Fibroblast of gingiva (primary cell): ENCODE measurements around the gene SRRM1.
"Not testable (repeated sequence)": the region's sequence is repeated elsewhere in the genome, so short reads cannot be mapped to it uniquely, and the experiment has no call there.

Experiments used
- DNase-seq: peaks from one replicate; pipeline ENCODE4 v3.0.0-alpha.2; 2011; ENCODE audit warnings: low read depth

Gene SRRM1

GRCh38 chr1:24717887-24718650 lies 75.0 kb downstream of the SRRM1 start:
- DNase-seq = no peak

GRCh38 chr1:24720152-24720551 lies 77.0 kb downstream of the SRRM1 start:
- DNase-seq = peak; percentile 57

GRCh38 chr1:24721533-24721932 lies 78.4 kb downstream of the SRRM1 start:
- DNase-seq = no peak

DNA sequence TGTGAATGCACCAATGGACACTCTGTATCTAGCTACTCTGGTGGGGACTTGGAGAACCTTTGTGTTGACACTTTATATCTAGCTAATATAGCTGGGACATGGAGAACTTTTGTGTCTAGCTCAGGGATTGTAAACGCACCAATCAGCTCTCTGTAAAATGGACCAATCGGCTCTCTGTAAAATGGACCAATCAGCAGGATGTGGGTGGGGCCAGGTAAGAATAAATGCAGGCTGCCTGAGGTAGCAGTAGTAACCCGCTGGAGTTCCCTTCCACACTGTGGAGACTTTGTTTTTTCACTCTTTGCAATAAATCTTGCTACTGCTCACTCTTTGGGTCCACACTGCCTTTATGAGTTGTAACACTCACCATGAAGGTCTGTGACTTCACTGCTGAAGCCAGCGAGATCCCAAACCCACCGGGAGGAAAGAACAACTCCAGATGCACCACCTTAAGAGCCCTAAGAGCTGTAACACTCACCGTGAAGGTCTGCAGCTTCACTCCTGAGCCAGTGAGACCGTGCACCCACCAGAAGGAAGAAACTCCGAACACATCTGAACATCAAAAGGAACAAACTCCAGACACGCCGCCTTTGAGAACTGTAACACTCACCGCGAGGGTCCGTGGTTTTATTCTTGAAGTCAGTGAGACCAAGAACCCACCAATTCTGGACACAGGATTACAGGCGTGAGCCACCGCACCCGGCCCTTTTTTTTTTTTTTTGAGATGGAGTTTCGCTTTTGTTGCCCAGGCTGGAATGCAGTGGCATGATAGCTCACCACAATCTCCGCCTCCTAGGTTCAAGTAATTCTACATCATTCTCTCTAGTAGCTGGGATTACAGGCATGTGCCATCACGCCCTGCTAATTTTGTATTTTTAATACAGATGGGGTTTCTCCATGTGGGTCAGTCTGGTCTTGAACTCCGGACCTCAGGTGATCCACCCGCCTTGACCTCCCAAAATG lies 79.3 kb downstream of the SRRM1 start:
- DNase-seq = not testable (repeated sequence)
